Cardiac muscle cell (in vitro differentiated cells and primary cell): ENCODE measurements around the gene GRIN1. TPM values are rescaled to one million over a fixed set of nuclear protein-coding genes. Genes with fewer than 3 reads are reported as not detected.

Experiments
- DNase-seq, 2 donors: peaks; one replicate each; pipeline versions ENCODE4 v3.0.0 to v3.0.0-alpha.2; 2010 to 2017; ENCODE audit warnings: low read depth in 1 of 2, low spot score in 1 of 2
- H3K27ac ChIP-seq: fragments of 200-600 bp; sonication (generic); 2 replicates; pipeline ENCODE4 v1.5.1; 2016
- H3K27me3 ChIP-seq: fragments of 200-600 bp; sonication (generic); 2 replicates; pipeline ENCODE4 v1.6.0; 2016; ENCODE audit warnings: control low read depth
- H3K36me3 ChIP-seq: fragments of 200-600 bp; sonication (generic); 2 replicates; pipeline ENCODE4 v1.5.1; 2016; ENCODE audit warnings: control low read depth
- H3K4me1 ChIP-seq: fragments of 200-600 bp; sonication (generic); 2 replicates; pipeline ENCODE4 v1.8.1; 2017; ENCODE audit warnings: low read depth, mild to moderate bottlenecking, mixed run types
- H3K4me3 ChIP-seq: fragments of 200-600 bp; sonication (generic); 2 replicates; pipeline ENCODE4 v1.5.1; 2016; ENCODE audit warnings: mild to moderate bottlenecking
- H3K9me3 ChIP-seq: fragments of 200-600 bp; sonication (generic); 2 replicates; pipeline ENCODE4 v1.5.1; 2017; ENCODE audit warnings: low read depth, mild to moderate bottlenecking, control low read depth
- CTCF ChIP-seq: IDR thresholded peaks from 2 replicates; pipeline ENCODE4 v1.5.1; 2012; ENCODE audit warnings: low read depth, mild to moderate bottlenecking, low read length
- polyA plus RNA-seq: library from polyadenylated mRNA; unstranded; fragments of >200 nt; fragmentation: Nextera tagmentation; extraction: Ambion mirVana; gene quantifications from 2 replicates; pipeline ENCODE4 v1.2.1, GENCODE V29; 2016
- total RNA-seq: library from RNA; depleted of rRNA; stranded (reverse); fragments of >200 nt; gene quantifications from 2 replicates; pipeline ENCODE4 v1.2.3, GENCODE V29; 2016

GRIN1 gene
- total and polyA plus RNA-seq, 2 experiments from 2014 or later: 0.03 to 0.22 TPM

GRCh38 chr9:137097761-137098462, 41.0 kb upstream of the GRIN1 start:
- no peak for DNase-seq
- Histone ChIP-seq H3K27ac (no peak overlapping the region), H3K4me1 (no peaks in the 10 kb centered on the region), H3K4me3 (no peak overlapping the region), H3K27me3 (no peaks in the 10 kb centered on the region), H3K9me3 (no peaks in the 10 kb centered on the region), H3K36me3 (peaks cover 15% of the 10 kb centered on the region)
- TF ChIP-seq CTCF: no peak

DNA sequence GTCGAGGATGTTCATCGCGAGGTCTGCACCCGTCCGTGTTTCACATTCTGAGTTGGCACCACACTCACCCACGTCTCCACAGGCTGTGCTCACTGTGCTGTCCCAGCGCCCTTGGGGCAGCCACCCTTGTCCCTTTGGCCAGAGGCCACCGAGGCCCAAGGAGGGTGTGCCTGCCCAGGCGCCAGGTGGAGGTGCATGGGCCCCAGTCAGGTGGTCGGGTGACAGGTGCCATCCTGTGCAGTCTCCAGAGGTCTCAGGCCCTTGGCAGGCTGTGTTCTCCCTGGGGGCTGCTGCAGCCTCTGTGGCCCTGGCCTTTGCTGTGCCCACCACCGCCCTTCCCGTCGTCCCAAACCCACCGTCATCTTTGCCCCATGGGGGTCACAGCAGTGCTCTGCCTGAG, 39.7 kb upstream of the GRIN1 start:
- no peak for DNase-seq
- peaks cover 20% of the 10 kb centered on the region for H3K36me3 ChIP-seq
- no peaks in the 10 kb centered on the region for H3K9me3 ChIP-seq
- TF ChIP-seq CTCF: no peak
- H3K27ac ChIP-seq: no peak overlapping the region
- H3K27me3 ChIP-seq: no peaks in the 10 kb centered on the region
- no peak overlapping the region for H3K4me3 ChIP-seq
- H3K4me1 ChIP-seq: no peaks in the 10 kb centered on the region

GRCh38 chr9:137103206-137103999, 35.6 kb upstream of the GRIN1 start:
- Histone ChIP-seq H3K36me3 (peaks cover 31% of the 10 kb centered on the region), H3K27ac (no peak overlapping the region), H3K4me3 (no peak overlapping the region), H3K4me1 (no peaks in the 10 kb centered on the region), H3K27me3 (no peaks in the 10 kb centered on the region), H3K9me3 (no peaks in the 10 kb centered on the region)
- no peak for TF ChIP-seq CTCF
- DNase-seq: no peak

DNA sequence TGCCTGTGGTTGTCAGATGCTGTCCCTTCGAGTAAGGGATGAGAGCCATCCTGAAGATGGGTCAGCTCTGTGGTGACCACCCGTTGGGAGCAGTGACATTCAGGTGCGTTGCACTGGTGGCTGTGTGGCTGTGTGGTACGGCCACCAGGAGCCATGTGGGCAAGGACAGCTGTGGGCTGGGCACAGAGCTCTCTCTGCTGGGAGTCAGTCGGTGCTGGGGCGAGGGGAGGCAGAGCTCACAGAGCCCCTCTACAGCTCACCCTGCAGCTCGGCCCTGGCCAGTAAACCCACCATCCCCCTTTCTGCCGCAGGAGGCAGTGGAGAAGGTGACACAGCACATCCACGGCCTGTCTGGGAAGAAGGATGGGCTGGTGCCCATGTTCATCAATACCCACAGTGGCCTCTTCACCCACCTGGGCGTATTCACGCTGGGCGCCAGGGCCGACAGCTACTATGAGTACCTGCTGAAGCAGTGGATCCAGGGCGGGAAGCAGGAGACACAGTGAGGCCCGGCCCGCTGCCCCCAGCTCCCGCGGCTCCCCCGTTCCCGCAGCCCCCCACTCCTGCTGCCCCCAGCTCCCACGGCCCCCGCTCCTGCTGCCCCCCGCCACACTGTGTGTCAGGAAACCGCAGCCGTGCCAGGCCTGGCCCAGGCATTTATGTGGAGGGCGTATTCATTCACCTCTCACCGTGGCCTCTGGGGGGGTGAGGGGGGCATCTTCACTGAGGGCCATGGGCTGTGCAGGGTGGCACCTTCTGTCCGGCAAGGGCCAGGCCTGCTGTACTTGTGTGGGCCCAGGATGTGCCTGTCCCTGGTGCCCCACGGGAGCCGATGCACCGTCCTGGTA, 32.9 kb upstream of the GRIN1 start:
- no peaks in the 10 kb centered on the region for H3K4me1 ChIP-seq
- no peak overlapping the region for H3K27ac ChIP-seq
- H3K36me3 ChIP-seq: peaks cover 26% of the 10 kb centered on the region
- no peak for DNase-seq
- no peaks in the 10 kb centered on the region for H3K9me3 ChIP-seq
- H3K27me3 ChIP-seq: no peaks in the 10 kb centered on the region
- no peak for TF ChIP-seq CTCF
- no peak overlapping the region for H3K4me3 ChIP-seq

DNA sequence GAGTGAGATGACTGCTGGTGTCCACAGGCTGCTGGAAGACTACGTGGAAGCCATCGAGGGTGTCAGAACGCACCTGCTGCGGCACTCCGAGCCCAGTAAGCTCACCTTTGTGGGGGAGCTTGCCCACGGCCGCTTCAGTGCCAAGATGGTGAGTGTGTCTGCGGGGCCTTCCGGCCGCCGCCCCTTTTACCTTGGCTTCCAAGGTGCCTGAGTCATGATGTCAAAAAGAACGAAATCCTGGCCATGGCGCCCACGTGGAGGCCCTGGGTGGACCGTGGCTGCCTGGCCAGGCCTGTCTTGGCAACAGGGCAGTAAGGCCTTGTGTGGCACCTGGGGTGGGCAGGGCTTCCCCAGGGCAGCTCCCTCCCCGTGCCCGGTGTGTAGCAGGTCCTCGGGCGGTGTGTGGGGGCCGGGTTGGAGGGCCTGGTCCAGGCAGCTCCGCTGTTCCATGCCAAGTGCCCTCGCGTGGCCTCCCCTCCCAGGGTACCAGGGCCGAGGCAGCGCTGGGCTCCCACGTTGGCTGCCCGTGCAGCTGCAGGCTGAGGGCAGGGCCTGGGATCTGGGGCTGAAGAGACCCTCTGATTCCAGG, 32.2 kb upstream of the GRIN1 start:
- no peaks in the 10 kb centered on the region for H3K27me3 ChIP-seq
- no peaks in the 10 kb centered on the region for H3K9me3 ChIP-seq
- no peak for TF ChIP-seq CTCF
- H3K4me1 ChIP-seq: no peaks in the 10 kb centered on the region
- no peak overlapping the region for H3K4me3 ChIP-seq
- H3K36me3 ChIP-seq: peaks cover 22% of the 10 kb centered on the region
- H3K27ac ChIP-seq: no peak overlapping the region
- DNase-seq: no peak
